SK-N-MC (cell line): Measurements from ENCODE around the gene NUDT3.
"Not testable (repeated sequence)": the region's sequence is repeated elsewhere in the genome, so short reads cannot be mapped to it uniquely, and the experiment has no call there.

Experiments
- DNase-seq: peaks from one replicate; pipeline ENCODE4 v3.0.0-alpha.2; 2011; ENCODE audit warnings: low read depth, low spot score
- H3K27ac ChIP-seq: fragments of 200-600 bp; sonication (generic); 2 replicates; pipeline ENCODE4 v1.5.1; 2016; ENCODE audit warnings: mixed run types
- H3K36me3 ChIP-seq: fragments of 200-600 bp; sonication (generic); 2 replicates; pipeline ENCODE4 v1.6.1; 2017; ENCODE audit warnings: antibody characterized with exemption, low read length, mixed read lengths; ENCODE audit not compliant: insufficient read depth
- H3K4me3 ChIP-seq: fragments of 200-600 bp; sonication (generic); 2 replicates; pipeline ENCODE4 v1.5.1; 2016
- H3K9ac ChIP-seq: fragments of 200-600 bp; sonication (generic); 2 replicates; pipeline ENCODE4 v1.8.0; 2017; ENCODE audit warnings: mixed run types, mixed read lengths; ENCODE audit not compliant: insufficient read length
- H3K9me3 ChIP-seq: fragments of 200-600 bp; sonication (generic); 2 replicates; pipeline ENCODE4 v1.6.1; 2017; ENCODE audit warnings: low read depth, mild to moderate bottlenecking, antibody characterized with exemption, low read length, moderate library complexity, mixed read lengths
- EZH2 ChIP-seq: fragments of 200-600 bp; sonication (generic); IDR thresholded peaks from one replicate; pipeline ENCODE4 v1.6.1; 2017; ENCODE audit warnings: antibody characterized with exemption
- FOXP2 ChIP-seq: optimal IDR thresholded peaks from 2 replicates; pipeline ENCODE3; 2011; ENCODE audit warnings: mild to moderate bottlenecking, moderate library complexity; ENCODE audit not compliant: insufficient read depth; ENCODE audit errors: extremely low read length, control extremely low read depth
- POLR2AphosphoS5 ChIP-seq: IDR thresholded peaks from 2 replicates; pipeline ENCODE4 v1.6.1; 2012; ENCODE audit warnings: mild to moderate bottlenecking, low read depth, low read length, borderline replicate concordance

NUDT3 gene

DNA sequence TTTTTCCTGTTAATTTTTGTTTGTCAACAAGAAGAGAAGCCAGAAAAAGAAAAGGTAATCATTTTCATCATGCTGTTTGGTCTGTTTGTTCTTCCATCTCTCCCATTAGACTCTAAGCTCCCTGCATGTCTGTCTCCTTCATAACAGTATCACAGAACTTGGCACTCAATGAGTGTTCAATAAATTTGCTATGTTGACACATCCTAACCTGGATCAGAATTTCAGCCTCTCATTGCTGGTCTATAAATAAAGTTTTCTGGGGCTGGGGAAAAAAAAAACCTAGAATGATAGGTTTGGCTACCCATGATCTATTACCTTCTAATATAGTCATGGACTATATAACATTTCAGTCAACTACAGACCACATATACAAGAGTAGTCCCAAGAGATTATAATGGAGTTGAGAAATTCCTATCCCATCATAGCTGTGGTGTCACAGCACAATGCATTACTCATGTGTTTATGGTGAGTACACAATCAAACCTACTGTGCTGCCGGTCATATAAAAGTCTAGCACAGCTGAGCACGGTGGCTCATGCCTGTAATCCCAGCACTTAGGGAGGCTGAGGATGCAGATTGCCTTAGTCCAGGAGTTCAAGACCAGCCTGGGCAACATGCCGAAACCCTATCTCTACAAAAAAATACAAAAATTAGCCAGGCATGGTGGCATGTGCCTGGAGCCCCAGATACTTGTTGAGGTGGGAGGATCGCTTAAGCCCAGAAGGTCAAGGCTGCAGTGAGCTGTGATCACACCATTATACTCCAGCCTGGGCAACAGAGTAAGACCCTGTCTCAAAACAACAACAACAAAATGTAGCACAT is 5.9 kb downstream of the NUDT3 start:
- Histone ChIP-seq H3K36me3 (0 out of 2 replicates have a peak, but pooled peaks cover 3% of the 10 kb centered on the region), H3K4me3 (no peak overlapping the region), H3K9me3 (no peaks in the 10 kb centered on the region), H3K9ac (no peak overlapping the region), H3K27ac (no peak overlapping the region)
- no peak for DNase-seq
- TF ChIP-seq FOXP2: no peak
- TF ChIP-seq EZH2: no peak
- TF ChIP-seq POLR2AphosphoS5: no peak

DNA sequence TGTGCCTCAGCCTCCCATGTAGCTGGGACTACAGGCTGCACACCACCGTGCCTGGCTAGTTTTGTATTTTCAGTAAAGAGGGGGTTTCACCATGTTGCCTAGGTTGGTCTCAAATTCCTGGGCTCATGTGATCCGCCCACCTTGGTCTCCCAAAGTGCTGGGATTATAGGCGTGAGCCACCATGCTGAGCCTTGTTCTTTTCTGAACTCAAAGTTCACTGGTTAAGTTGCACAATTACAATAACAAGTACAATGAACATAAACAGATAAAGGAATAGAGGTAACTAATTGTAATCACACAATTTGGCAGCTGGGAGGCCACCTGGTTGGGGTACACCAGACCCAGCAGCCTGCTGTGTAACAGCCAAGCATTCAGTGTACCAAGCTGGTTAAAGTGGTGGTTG is 6.7 kb downstream of the NUDT3 start:
- DNase-seq: no peak
- Histone ChIP-seq H3K9me3 (no peaks in the 10 kb centered on the region), H3K9ac (no peak overlapping the region), H3K4me3 (no peak overlapping the region), H3K36me3 (0 out of 2 replicates have a peak, but pooled peaks cover 3% of the 10 kb centered on the region), H3K27ac (no peak overlapping the region)
- TF ChIP-seq FOXP2 (no peak), EZH2 (no peak)

DNA sequence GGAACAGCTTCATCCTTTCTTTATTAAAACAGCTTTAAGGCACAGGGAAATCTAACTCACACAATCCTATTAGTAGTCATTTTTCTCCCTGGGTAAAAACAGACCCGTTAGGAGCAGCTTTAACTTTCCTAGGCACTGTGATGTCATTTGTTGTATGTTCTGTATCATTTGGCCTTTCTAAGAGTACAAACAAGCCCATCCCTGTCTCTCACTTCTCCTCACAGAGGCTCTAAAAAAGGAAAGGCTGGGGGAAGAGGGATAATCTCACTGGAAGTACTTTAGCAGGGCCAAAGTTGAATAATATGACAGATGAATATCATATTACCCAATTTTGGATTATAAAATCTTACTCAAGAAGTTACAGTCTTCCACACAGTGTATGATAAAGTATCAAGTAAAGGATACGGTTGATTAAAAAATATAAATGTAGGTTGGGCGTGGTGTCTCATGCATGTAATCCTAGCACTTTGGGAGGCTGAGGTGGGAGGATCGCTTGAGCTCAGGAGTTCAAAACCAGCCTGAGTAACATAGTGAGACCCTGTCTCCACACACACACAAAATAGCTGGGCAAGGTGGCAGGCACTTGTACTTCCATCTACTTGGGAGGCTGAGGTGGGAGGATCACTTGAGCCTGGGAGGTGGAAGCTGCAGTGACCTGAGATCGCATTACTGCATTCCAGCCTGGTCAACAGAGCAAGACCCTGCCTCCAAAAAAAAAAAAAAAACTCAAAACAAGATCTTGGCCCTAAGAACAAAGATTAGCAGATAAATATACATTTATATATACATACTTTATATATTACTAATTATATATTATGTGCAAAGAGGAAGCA is 7.9 kb downstream of the NUDT3 start:
- no peak for DNase-seq
- Histone ChIP-seq H3K27ac (peak overlapping the region; percentile 20), H3K9ac (no peak overlapping the region), H3K36me3 (peaks cover 3% of the 10 kb centered on the region; the same call in 1 of the 2 replicates), H3K9me3 (no peaks in the 10 kb centered on the region), H3K4me3 (no peak overlapping the region)
- TF ChIP-seq EZH2 (no peak), FOXP2 (no peak), POLR2AphosphoS5 (no peak)

DNA sequence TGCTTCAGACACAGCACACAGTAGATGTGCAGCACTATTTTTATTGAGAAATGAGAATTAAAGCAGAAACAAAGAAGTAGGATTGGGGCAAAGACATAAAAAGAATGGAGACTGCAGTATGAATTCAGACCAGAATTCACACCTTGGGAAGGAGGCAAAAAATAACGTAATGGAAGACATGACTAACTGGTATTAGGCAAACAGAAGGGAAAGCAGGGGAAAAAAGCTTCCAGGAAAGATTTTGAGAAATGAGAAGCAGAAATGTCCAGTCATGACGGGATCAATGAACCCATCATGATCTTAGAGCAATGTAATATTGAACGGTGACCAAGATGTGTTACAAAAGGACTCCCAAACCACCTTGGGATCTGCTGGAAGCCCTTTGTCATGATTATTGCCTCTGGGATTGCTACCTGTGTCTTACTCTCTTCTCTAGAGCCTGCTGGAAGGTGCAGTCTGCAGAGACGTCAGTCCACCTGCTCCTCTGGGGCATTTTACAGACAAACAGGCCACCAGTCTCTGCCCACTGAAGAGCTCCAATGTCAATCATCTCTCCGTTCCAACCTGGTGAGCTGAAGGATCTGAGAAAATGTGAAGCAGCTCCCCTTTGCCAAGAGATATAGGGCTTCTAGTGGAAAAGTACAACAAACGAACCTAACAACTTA is 8.7 kb downstream of the NUDT3 start:
- DNase-seq: no peak
- Histone ChIP-seq H3K4me3 (no peak overlapping the region), H3K9ac (no peak overlapping the region), H3K36me3 (peaks cover 3% of the 10 kb centered on the region; the same call in 1 of the 2 replicates), H3K9me3 (no peaks in the 10 kb centered on the region), H3K27ac (peak overlapping the region; percentile 20)
- TF ChIP-seq POLR2AphosphoS5 (no peak), FOXP2 (no peak), EZH2 (no peak)

DNA sequence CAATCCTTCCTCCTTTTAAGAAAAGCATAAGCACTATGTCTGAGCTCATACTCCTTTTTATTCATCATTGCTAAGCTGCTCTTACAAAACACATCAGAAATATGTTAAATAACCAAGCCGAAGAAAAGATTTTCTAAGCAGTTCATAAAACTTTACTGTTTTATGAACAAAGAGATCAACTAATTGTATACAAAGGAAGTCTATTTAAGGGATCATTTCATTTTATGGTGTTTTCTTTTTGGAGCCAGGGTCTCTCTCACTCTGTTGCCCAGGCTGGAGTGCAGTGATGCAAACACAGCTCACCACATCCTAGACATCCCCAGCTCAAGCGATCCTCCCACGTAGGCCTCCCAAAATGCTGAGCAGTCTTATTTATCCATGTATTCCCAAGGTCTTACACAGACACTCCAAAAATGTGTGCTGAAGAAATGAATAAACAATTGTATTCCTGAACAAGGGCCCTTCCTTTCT is 9.3 kb downstream of the NUDT3 start:
- peak overlapping the region; percentile 20; the same call in 1 of the 2 replicates for H3K27ac ChIP-seq

DNA sequence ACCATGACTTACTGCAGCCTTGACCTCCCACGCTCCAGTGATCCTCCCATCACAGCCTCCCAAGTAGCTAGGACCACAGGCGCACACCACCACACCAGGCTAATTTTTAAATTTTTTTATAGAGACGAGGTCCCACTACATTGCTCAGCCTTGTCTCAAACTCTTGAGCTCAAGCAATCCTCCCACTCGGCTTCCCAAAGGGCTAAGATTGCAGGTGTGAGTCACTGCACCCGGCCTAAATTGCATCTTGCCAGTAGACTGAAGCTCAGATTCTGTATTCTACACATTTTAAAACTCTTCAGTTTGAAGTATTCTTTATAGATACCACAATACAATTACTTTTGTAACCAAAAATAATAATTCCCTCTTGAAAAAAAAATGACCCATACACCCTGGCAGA is 11.4 kb downstream of the NUDT3 start:
- Histone ChIP-seq H3K27ac (no peak overlapping the region), H3K36me3 (no peaks in the 10 kb centered on the region; the same call in 1 of the 2 replicates), H3K4me3 (no peak overlapping the region), H3K9me3 (no peaks in the 10 kb centered on the region), H3K9ac (no peak overlapping the region)
- DNase-seq: no peak
- TF ChIP-seq EZH2 (no peak), FOXP2 (no peak), POLR2AphosphoS5 (no peak)

More for the DNA sequence above, 9.3 kb downstream of the NUDT3 start:
- Histone ChIP-seq H3K36me3 (peaks cover 3% of the 10 kb centered on the region; the same call in 1 of the 2 replicates), H3K4me3 (no peak overlapping the region), H3K9me3 (no peaks in the 10 kb centered on the region), H3K9ac (no peak overlapping the region)
- TF ChIP-seq FOXP2 (no peak), POLR2AphosphoS5 (no peak), EZH2 (no peak)
- no peak for DNase-seq

DNA sequence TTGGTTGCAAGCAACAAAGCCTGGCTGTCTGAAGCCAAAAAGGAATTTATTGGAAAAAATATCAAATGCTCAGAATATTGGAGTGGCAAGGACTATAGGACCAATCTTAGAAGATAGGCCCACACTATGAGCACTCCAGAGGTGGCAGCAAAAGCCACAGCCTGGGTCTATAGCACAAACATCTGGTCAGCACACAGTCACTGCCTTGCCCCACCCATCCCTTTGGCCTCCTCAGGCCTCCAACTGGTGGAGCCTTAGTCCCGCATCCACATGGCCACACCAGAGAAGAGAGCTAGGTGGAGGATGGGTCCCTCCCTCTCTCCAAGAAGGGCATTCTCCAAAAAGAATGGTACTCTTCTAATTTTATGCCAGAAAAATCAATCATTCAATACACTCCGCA is 14.0 kb downstream of the NUDT3 start:
- Histone ChIP-seq H3K27ac (no peak overlapping the region), H3K9ac (no peak overlapping the region), H3K36me3 (no peaks in the 10 kb centered on the region; the same call in 1 of the 2 replicates), H3K4me3 (no peak overlapping the region), H3K9me3 (no peaks in the 10 kb centered on the region)
- no peak for DNase-seq
- TF ChIP-seq POLR2AphosphoS5 (no peak), EZH2 (no peak), FOXP2 (no peak)

DNA sequence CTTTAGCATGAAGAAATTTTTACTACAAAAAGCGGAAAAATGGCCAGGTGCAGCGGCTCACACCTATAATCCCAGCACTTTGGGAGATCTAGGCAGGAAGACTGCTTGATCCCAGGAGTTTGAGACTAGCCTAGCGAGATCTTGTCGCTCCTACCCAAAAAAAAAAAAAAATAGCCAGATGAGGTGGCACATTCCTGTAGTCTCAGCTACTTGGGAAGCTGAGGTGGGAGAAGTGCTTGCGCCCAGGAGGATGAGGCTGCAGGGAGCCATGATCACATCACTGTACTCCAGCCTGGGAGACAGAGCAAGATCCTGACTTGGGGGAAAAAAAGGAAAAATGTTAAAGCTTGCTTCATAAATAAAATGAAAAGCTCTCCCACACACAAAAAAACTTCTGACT is 14.5 kb downstream of the NUDT3 start:
- DNase-seq: no peak
- H3K9me3 ChIP-seq: no peaks in the 10 kb centered on the region
- TF ChIP-seq EZH2 (no peak), POLR2AphosphoS5 (no peak), FOXP2 (no peak)
- H3K36me3 ChIP-seq: no peaks in the 10 kb centered on the region; the same call in 1 of the 2 replicates
- no peak overlapping the region for H3K9ac ChIP-seq
- H3K4me3 ChIP-seq: no peak overlapping the region
- H3K27ac ChIP-seq: no peak overlapping the region

DNA sequence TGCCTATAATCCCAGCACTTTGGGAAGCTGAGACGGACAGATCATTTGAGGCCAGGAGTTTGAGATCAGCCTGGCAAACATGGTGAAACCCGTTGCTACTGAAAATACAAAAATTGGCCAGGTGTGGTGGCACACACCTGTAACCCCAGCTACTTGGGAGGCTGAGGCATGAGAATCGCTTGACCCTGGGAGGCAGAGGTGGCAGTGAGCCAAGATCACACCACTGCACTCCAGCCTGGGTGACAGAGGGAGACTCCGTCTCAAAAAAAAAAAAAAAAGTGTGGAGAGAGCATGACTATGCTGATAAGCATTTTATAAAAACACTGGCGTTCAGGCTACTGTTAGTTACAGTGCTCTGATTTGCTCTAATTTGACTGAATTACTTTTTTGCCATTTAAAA is 14.9 kb downstream of the NUDT3 start:
- not testable (repeated sequence) for H3K36me3 ChIP-seq, DNase-seq, H3K27ac ChIP-seq, H3K9me3 ChIP-seq, H3K4me3 ChIP-seq, H3K9ac ChIP-seq
